Neural progenitor cell (in vitro differentiated cells): ENCODE results near the gene SCN2A.

Experiments
- CTCF ChIP-seq: fragments of 200-600 bp; sonication (generic); IDR thresholded peaks from 2 replicates; pipeline ENCODE4 v1.5.1; 2017; ENCODE audit warnings: antibody characterized with exemption, mild to moderate bottlenecking
- EZH2 ChIP-seq: fragments of 200-600 bp; sonication (generic); IDR thresholded peaks from 2 replicates; pipeline ENCODE4 v1.6.1; 2017; ENCODE audit warnings: antibody characterized with exemption, mild to moderate bottlenecking, moderate library complexity

GRCh38 chr2:165245081-165245793 is 6.0 kb downstream of the SCN2A start:
- no peak for TF ChIP-seq CTCF
- TF ChIP-seq EZH2, result no peak
